Measurements from ENCODE around the gene RNF144B.
"Not testable (repeated sequence)": the region's sequence is repeated elsewhere in the genome, so short reads cannot be mapped to it uniquely, and the experiment has no call there.

The RNF144B gene

GRCh38 chr6:18400831-18401446 is 13.8 kb downstream of the RNF144B start:
- H3K27ac ChIP-seq = peak overlapping the region; percentile 71
- in situ Hi-C loops (cut with HindIII; ENCODE audit: low pct_ligation_motif_present, low sequenced_read_pairs) = no loop called here
- H3K27me3 ChIP-seq (replicated peaks) = no peaks in the 10 kb centered on the region
- DNase-seq = peak; percentile 40
- no peak overlapping the region for H3K4me3 ChIP-seq (ENCODE audit: low read depth, low read length)
- H3K36me3 ChIP-seq (replicated peaks) = no peaks in the 10 kb centered on the region
- TF ChIP-seq CTCF (IDR thresholded peaks at IDR 0.05; ENCODE audit: low read depth, low read length, missing control alignments) = no peak

- peak overlapping the region; percentile 63 for H3K27ac ChIP-seq
- DNase-seq; in situ Hi-C loops (cut with HindIII; ENCODE audit: low pct_ligation_motif_present, low sequenced_read_pairs); H3K27me3 ChIP-seq (replicated peaks); H3K4me3 ChIP-seq (ENCODE audit: low read depth, low read length); H3K36me3 ChIP-seq (replicated peaks): not testable (repeated sequence)
Observed at GRCh38 chr6:18404965-18405364, 17.8 kb downstream of the RNF144B start.

- in situ Hi-C loops (cut with HindIII; ENCODE audit: low pct_ligation_motif_present, low sequenced_read_pairs) = no loop called here
- TF ChIP-seq CTCF (IDR thresholded peaks at IDR 0.05; ENCODE audit: low read depth, low read length, missing control alignments) = no peak
- Histone ChIP-seq H3K36me3 (replicated peaks) (no peaks in the 10 kb centered on the region), H3K27ac (peak overlapping the region; percentile 63), H3K27me3 (replicated peaks) (no peaks in the 10 kb centered on the region), H3K4me3 (ENCODE audit: low read depth, low read length) (no peak overlapping the region)
- DNase-seq = peak; percentile 92
Observed at GRCh38 chr6:18405477-18406293, 18.5 kb downstream of the RNF144B start.

GRCh38 chr6:18406955-18407749 is 20.0 kb downstream of the RNF144B start:
- in situ Hi-C loops (cut with HindIII; ENCODE audit: low pct_ligation_motif_present, low sequenced_read_pairs) = no loop called here

GRCh38 chr6:18409602-18410001 is 22.5 kb downstream of the RNF144B start:
- H3K27ac ChIP-seq; H3K27me3 ChIP-seq (replicated peaks); H3K4me3 ChIP-seq (ENCODE audit: low read depth, low read length); H3K36me3 ChIP-seq (replicated peaks); in situ Hi-C loops (cut with HindIII; ENCODE audit: low pct_ligation_motif_present, low sequenced_read_pairs); DNase-seq: not testable (repeated sequence)

More at GRCh38 chr6:18406955-18407749, 20.0 kb downstream of the RNF144B start:
- peak; percentile 35 for DNase-seq
- no peak for TF ChIP-seq CTCF (IDR thresholded peaks at IDR 0.05; ENCODE audit: low read depth, low read length, missing control alignments)
- Histone ChIP-seq H3K4me3 (ENCODE audit: low read depth, low read length) (no peak overlapping the region), H3K27me3 (replicated peaks) (no peaks in the 10 kb centered on the region), H3K27ac (peak overlapping the region; percentile 63), H3K36me3 (replicated peaks) (no peaks in the 10 kb centered on the region)

- DNase-seq = no peak
- no peaks in the 10 kb centered on the region for H3K36me3 ChIP-seq (replicated peaks)
- no peaks in the 10 kb centered on the region for H3K27me3 ChIP-seq (replicated peaks)
- TF ChIP-seq CTCF (IDR thresholded peaks at IDR 0.05; ENCODE audit: low read depth, low read length, missing control alignments) = no peak
- in situ Hi-C loops (cut with HindIII; ENCODE audit: low pct_ligation_motif_present, low sequenced_read_pairs) = no loop called here
- H3K27ac ChIP-seq = no peak overlapping the region
- no peak overlapping the region for H3K4me3 ChIP-seq (ENCODE audit: low read depth, low read length)
Observed at GRCh38 chr6:18410412-18410811, 23.3 kb downstream of the RNF144B start.
